GM12878 (cell line): Measurements from ENCODE around the gene ATAD2B. TPM values are rescaled to one million over a fixed set of nuclear protein-coding genes. Genes with fewer than 3 reads are reported as not detected.
A peak's percentile ranks its signal among the peaks of the same experiment; 100 is the strongest.

Experiments used
- ATAC-seq: fragments of 200-7000 bp; cut with Tn5 transposase; 3 replicates; pipeline ENCODE4 v1.9.1; 2020; ENCODE audit warnings: mild to moderate bottlenecking, moderate library complexity
- BruUV-seq: library from RNA; stranded (reverse); fragments of 400-500 nt; replicated peaks from 2 replicates; lab custom pipeline; 2021; lab: Mats Ljungman, UMichigan
- CTCF ChIA-PET: fragments of 300-600 bp; sonication (Branson Sonifier 250); formaldehyde crosslinking; extraction: SDS; loops from one replicate; lab custom pipeline; 2021; ENCODE audit warnings: inconsistent platforms; lab: Yijun Ruan, JAX
- POLR2A ChIA-PET: fragments of 350-600 bp; formaldehyde crosslinking; extraction: SDS; loops from one replicate; lab custom pipeline; 2021; ENCODE audit warnings: inconsistent platforms; lab: Charles Lee
- RAD21 ChIA-PET: fragments of 300-600 bp; sonication (Branson Sonifier 250); formaldehyde crosslinking; loops from one replicate; lab custom pipeline; 2023; ENCODE audit warnings: antibody characterized with exemption; ENCODE audit not compliant: unreplicated experiment; lab: Charles Lee
- SMC1A ChIA-PET: fragments of 300-600 bp; sonication (Branson Sonifier 250); formaldehyde crosslinking; loops from one replicate; lab custom pipeline; 2023; ENCODE audit not compliant: unreplicated experiment, uncharacterized antibody; lab: Charles Lee
- DNase-seq: peaks from one replicate; pipeline ENCODE4 v3.0.0-alpha.2; 2011; ENCODE audit warnings: low read depth, low spot score
- FAIRE-seq: peaks from 3 replicates; lab custom pipeline; 2011; peaks lifted over from hg19 to GRCh38; lab: Jason Lieb, UNC
- H2AFZ ChIP-seq: 2 replicates; pipeline ENCODE4 v1.6.0; 2011; ENCODE audit warnings: low read depth, low read length, control low read depth; ENCODE audit not compliant: control insufficient read depth
- H3K27ac ChIP-seq: 2 replicates; pipeline ENCODE4 v1.5.1; 2011; ENCODE audit warnings: control low read depth; ENCODE audit not compliant: control insufficient read depth, insufficient read depth
- H3K27me3 ChIP-seq, 2 experiments: replicated peaks in 1 of 2; 2 replicates each; pipeline versions ENCODE4 v1.6.0 to v1.6.1; 2011; ENCODE audit warnings: low read length in 1 of 2; ENCODE audit not compliant: control insufficient read depth in 2 of 2, insufficient read depth in 2 of 2
- H3K36me3 ChIP-seq, 2 experiments: 2 replicates each; pipeline ENCODE4 v1.5.1; 2011; ENCODE audit warnings: low read length in 1 of 2; ENCODE audit not compliant: control insufficient read depth in 2 of 2, insufficient read depth in 2 of 2
- H3K4me1 ChIP-seq: 2 replicates; pipeline ENCODE4 v1.6.1; 2011; ENCODE audit warnings: mild to moderate bottlenecking, low read length, moderate library complexity, mixed read lengths; ENCODE audit not compliant: control insufficient read depth, insufficient read depth
- H3K4me2 ChIP-seq: 2 replicates; pipeline ENCODE4 v1.6.0; 2011; ENCODE audit warnings: control low read depth; ENCODE audit not compliant: control insufficient read depth, insufficient read depth
- H3K4me3 ChIP-seq: fragments of 200-600 bp; sonication (generic); 2 replicates; pipeline ENCODE4 v1.5.1; 2016
- H3K79me2 ChIP-seq: 2 replicates; pipeline ENCODE4 v1.6.0; 2011; ENCODE audit warnings: low read length; ENCODE audit not compliant: control insufficient read depth, insufficient read depth
- H3K9ac ChIP-seq: 2 replicates; pipeline ENCODE4 v1.8.0; 2011; ENCODE audit warnings: low read length, control low read depth, mixed read lengths; ENCODE audit not compliant: control insufficient read depth, insufficient read depth
- H3K9me3 ChIP-seq: replicated peaks from 3 replicates; pipeline ENCODE4 v1.5.1; 2011; ENCODE audit warnings: mild to moderate bottlenecking, low read length; ENCODE audit not compliant: control insufficient read depth, insufficient read depth
- H4K20me1 ChIP-seq: 2 replicates; pipeline ENCODE4 v1.6.0; 2011; ENCODE audit not compliant: control insufficient read depth, insufficient read depth
- EGR1 ChIP-seq, 2 experiments: IDR thresholded peaks; 1 replicate in 1 of 2; 2 replicates in 1 of 2; pipeline ENCODE4 v1.6.1; 2011 to 2012; ENCODE audit warnings: low read depth in 2 of 2, low read length in 2 of 2, borderline replicate concordance in 1 of 2, mild to moderate bottlenecking in 1 of 2, moderate library complexity in 1 of 2
- FOS ChIP-seq: IDR thresholded peaks from 3 replicates; pipeline ENCODE4 v1.6.1; 2011; ENCODE audit warnings: borderline replicate concordance; ENCODE audit not compliant: insufficient read length; ENCODE audit errors: extremely low read depth
- MEF2A ChIP-seq: IDR thresholded peaks from 2 replicates; pipeline ENCODE4 v1.6.1; 2011; ENCODE audit warnings: low read depth, mild to moderate bottlenecking, low read length, moderate library complexity; ENCODE audit not compliant: insufficient read depth
- PKNOX1 ChIP-seq: fragments of 450-650 bp; IDR thresholded peaks from 2 replicates; pipeline ENCODE4 v1.6.1; 2016; ENCODE audit warnings: mild to moderate bottlenecking
- SUPT20H ChIP-seq: IDR thresholded peaks from 2 replicates; pipeline ENCODE4 v1.6.1; 2011; ENCODE audit warnings: low read depth, mild to moderate bottlenecking, low read length, moderate library complexity, borderline replicate concordance; ENCODE audit not compliant: control insufficient read depth
- ZBTB40 ChIP-seq: fragments of 450-650 bp; IDR thresholded peaks from 2 replicates; pipeline ENCODE4 v1.6.1; 2016; ENCODE audit warnings: mild to moderate bottlenecking, moderate library complexity, borderline replicate concordance
- WGBS: methylation state at CpG from one replicate; pipeline ENCODE4 v1.1.6; 2016; ENCODE audit warnings: low lambda C conversion rate; ENCODE audit not compliant: insufficient replicate concordance, insufficient coverage; ENCODE audit errors: missing lambda C conversion rate; 5-methylcytosine and 5-hydroxymethylcytosine counted together
- in situ Hi-C: fragments of 300-500 bp; cut with MboI; formaldehyde crosslinking; loops from 9 replicates; pipeline ENCODE4 v1.14.3; 2018; ENCODE audit warnings: mixed read lengths
- intact Hi-C: fragments of 100-400 bp; cut with micrococcal nuclease; formaldehyde crosslinking; loops from one replicate; pipeline ENCODE4 v1.14.2; 2022; ENCODE audit not compliant: unreplicated experiment
- polyA plus RNA-seq, 11 experiments: library from polyadenylated mRNA; depleted of rRNA in 4 of 11; unstranded in 6 of 11; stranded (reverse) in 5 of 11; fragments of >200 nt; fragmentation: Nextera tagmentation in 4 of 11; fragmentation: Illumina TruSeq in 1 of 11; extraction: Ambion mirVana in 4 of 11; extraction: Trizol in 1 of 11; gene quantifications; 1 replicate in 1 of 11; 2 replicates in 10 of 11; pipeline versions ENCODE4 v1.2.1 to v1.2.3, GENCODE V29; 2011 to 2016; ENCODE audit warnings: inconsistent platforms in 2 of 11, missing spikeins in 2 of 11, low read depth in 1 of 11
- total RNA-seq, 4 experiments: library from RNA; depleted of rRNA in 3 of 4; stranded (reverse); fragments of >200 nt in 3 of 4; fragmentation: Illumina TruSeq in 1 of 4; extraction: Trizol in 1 of 4; gene quantifications; 2 replicates each; pipeline versions ENCODE4 v1.2.1 to v1.2.3, GENCODE V29; 2013 to 2021

ATAD2B gene
- total and polyA plus RNA-seq, 10 of the 15 experiments (the other 5 are each of a cell fraction or from before 2014, with no cell fraction given): 3.6 to 29.9 (median 16.8) TPM

DNA sequence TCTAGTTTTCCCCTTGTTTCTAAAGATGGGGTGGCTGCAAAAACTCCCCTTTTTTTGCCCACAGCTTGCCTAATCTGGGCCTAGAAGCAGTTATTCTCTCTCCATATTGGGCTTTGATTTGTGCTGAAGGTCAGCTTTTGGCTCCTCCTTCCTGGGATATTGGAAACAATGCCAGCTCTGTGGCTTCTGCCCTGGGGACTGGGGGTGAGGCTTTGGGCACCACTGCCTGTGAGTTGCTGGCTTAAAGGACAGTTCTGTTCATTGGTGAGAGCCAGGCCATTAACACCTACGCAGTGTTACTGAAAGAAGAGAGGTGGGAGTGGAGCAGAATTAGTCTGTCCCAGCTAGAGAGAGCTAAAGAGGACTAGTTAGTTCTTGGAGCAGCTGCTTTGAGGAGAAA is 17.6 kb upstream of the ATAD2B start:
- no TSS peak for BruUV-seq
- H4K20me1 ChIP-seq: no peaks in the 10 kb centered on the region
- H3K4me2 ChIP-seq: peak overlapping the region; percentile 15; the same call in 1 of the 2 replicates
- WGBS: 93% methylated on average over 1 of the region's 1 CpG
- H2AFZ ChIP-seq: no peak overlapping the region
- POLR2A ChIA-PET: interaction anchor here (0.6 to 1.0 kb wide), 3 partner anchors 8 to 130 kb away, joined by 3 to 6 read pairs (median 4); no protein-coding TSS in a partner anchor
- no peak for TF ChIP-seq PKNOX1
- TF ChIP-seq EGR1 (IDR thresholded peaks at IDR 0.05; ENCODE audit: borderline replicate concordance in 1 of 2, low read depth in 2 of 2, low read length in 2 of 2): no peak
- no peak for TF ChIP-seq SUPT20H
- no peak for TF ChIP-seq MEF2A
- TF ChIP-seq FOS: no peak
- TF ChIP-seq ZBTB40: no peak
- TF ChIP-seq, all 136 proteins: peak for 0
- RAD21 ChIA-PET: interaction anchor here (1.4 to 2.1 kb wide), 2 partner anchors 18 to 120 kb away, joined by 3 to 5 read pairs; partner anchors contain the start of gene ATAD2B
- SMC1A ChIA-PET: interaction anchor here (0.7 to 8.1 kb wide), 4 partner anchors 14 to 178 kb away, joined by 3 to 65 read pairs (median 4); partner anchors contain the start of gene ATAD2B
- intact Hi-C loops (no loop called here), in situ Hi-C loops (no loop called here)
- Histone ChIP-seq H3K36me3 (peaks cover 0 to 3% of the 10 kb centered on the region in 2 experiments; a peak in 1 of 4 replicates), H3K9me3 (no peaks in the 10 kb centered on the region), H3K4me3 (no peak overlapping the region), H3K27me3 (no peaks in the 10 kb centered on the region), H3K4me1 (peaks cover 6% of the 10 kb centered on the region), H3K27ac (no peak overlapping the region), H3K79me2 (peaks cover 55% of the 10 kb centered on the region), H3K9ac (no peak overlapping the region)
- CTCF ChIA-PET: interaction anchor here (0.9 to 1.6 kb wide), 3 partner anchors 17 to 140 kb away, joined by 3 to 5 read pairs (median 3); partner anchors contain the start of genes ATAD2B and TP53I3
- FAIRE-seq (no peak), DNase-seq (no peak), ATAC-seq (no peak)
